Astrocyte (in vitro differentiated cells and primary cell): Measurements from ENCODE around the gene ATXN7L3. TPM values are rescaled to one million over a fixed set of nuclear protein-coding genes. Genes with fewer than 3 reads are reported as not detected.

Source experiments
- DNase-seq: peaks from one replicate; pipeline ENCODE4 v3.0.0-alpha.2; 2010; ENCODE audit warnings: low read depth
- FAIRE-seq: peaks from 2 replicates; lab custom pipeline; 2011; peaks lifted over from hg19 to GRCh38; lab: Jason Lieb, UNC
- H2AFZ ChIP-seq: 2 replicates; pipeline ENCODE4 v1.6.0; 2012; ENCODE audit warnings: low read depth, low read length, inconsistent platforms
- H3K27ac ChIP-seq: 2 replicates; pipeline ENCODE4 v1.5.1; 2011; ENCODE audit warnings: low read depth, low read length, inconsistent platforms
- H3K27me3 ChIP-seq: 2 replicates; pipeline ENCODE4 v1.6.0; 2011; ENCODE audit warnings: low read length, inconsistent platforms; ENCODE audit not compliant: insufficient read depth
- H3K36me3 ChIP-seq: 2 replicates; pipeline ENCODE4 v1.5.1; 2011; ENCODE audit warnings: low read length, inconsistent platforms; ENCODE audit not compliant: insufficient read depth
- H3K4me1 ChIP-seq: 2 replicates; pipeline ENCODE4 v1.5.1; 2011; ENCODE audit warnings: low read length, inconsistent platforms; ENCODE audit not compliant: insufficient read depth
- H3K4me2 ChIP-seq: 2 replicates; pipeline ENCODE4 v1.6.0; 2012; ENCODE audit warnings: low read length, inconsistent platforms
- H3K4me3 ChIP-seq: 2 replicates; pipeline ENCODE4 v1.5.1; 2011; ENCODE audit warnings: low read depth, mild to moderate bottlenecking, low read length, inconsistent platforms; ENCODE audit not compliant: insufficient read depth
- H3K79me2 ChIP-seq: 2 replicates; pipeline ENCODE4 v1.6.0; 2012; ENCODE audit warnings: mild to moderate bottlenecking, low read length, inconsistent platforms; ENCODE audit not compliant: insufficient read depth
- H3K9ac ChIP-seq: 2 replicates; pipeline ENCODE4 v1.6.0; 2012; ENCODE audit warnings: mild to moderate bottlenecking, low read length, inconsistent platforms
- H3K9me3 ChIP-seq: 2 replicates; pipeline ENCODE4 v1.5.1; 2012; ENCODE audit warnings: low read depth, mild to moderate bottlenecking, low read length, inconsistent platforms; ENCODE audit not compliant: insufficient read depth
- H4K20me1 ChIP-seq: 2 replicates; pipeline ENCODE4 v1.6.0; 2012; ENCODE audit warnings: low read length, inconsistent platforms; ENCODE audit not compliant: insufficient read depth
- H3K27ac Mint-ChIP-seq: one replicate; pipeline ENCODE4 v1.8.0; 2021; ENCODE audit warnings: mild to moderate bottlenecking, mixed read lengths; ENCODE audit not compliant: unreplicated experiment
- H3K27me3 Mint-ChIP-seq: one replicate; pipeline ENCODE4 v1.8.0; 2021; ENCODE audit warnings: low read depth, mixed read lengths; ENCODE audit not compliant: unreplicated experiment
- H3K36me3 Mint-ChIP-seq: one replicate; pipeline ENCODE4 v1.8.0; 2021; ENCODE audit warnings: low read depth, mixed read lengths; ENCODE audit not compliant: unreplicated experiment
- H3K4me1 Mint-ChIP-seq: one replicate; pipeline ENCODE4 v1.8.0; 2021; ENCODE audit warnings: low read depth, mixed read lengths; ENCODE audit not compliant: unreplicated experiment
- H3K4me3 Mint-ChIP-seq: one replicate; pipeline ENCODE4 v1.8.0; 2021; ENCODE audit warnings: mild to moderate bottlenecking, moderate library complexity, mixed read lengths; ENCODE audit not compliant: unreplicated experiment
- H3K9me3 Mint-ChIP-seq: one replicate; pipeline ENCODE4 v1.8.0; 2021; ENCODE audit warnings: mild to moderate bottlenecking, mixed read lengths; ENCODE audit not compliant: unreplicated experiment
- EZH2 ChIP-seq: IDR thresholded peaks from 2 replicates; pipeline ENCODE4 v1.6.1; 2012; ENCODE audit warnings: mild to moderate bottlenecking, low read length, inconsistent platforms; ENCODE audit not compliant: insufficient read depth
- total RNA-seq: library from RNA; stranded (reverse); gene quantifications from 2 replicates; pipeline ENCODE4 v1.2.1, GENCODE V29; 2021
- TF ChIP-seq, protein P1 (sequence below): IDR thresholded peaks from 2 replicates; pipeline ENCODE4 v1.5.1; 2011; ENCODE audit warnings: low read depth, mild to moderate bottlenecking, inconsistent platforms, low read length, moderate library complexity; ENCODE audit not compliant: insufficient read depth

The ATXN7L3 gene
- total RNA-seq, 1 donor from 2014 or later, result 87.0 TPM

DNA sequence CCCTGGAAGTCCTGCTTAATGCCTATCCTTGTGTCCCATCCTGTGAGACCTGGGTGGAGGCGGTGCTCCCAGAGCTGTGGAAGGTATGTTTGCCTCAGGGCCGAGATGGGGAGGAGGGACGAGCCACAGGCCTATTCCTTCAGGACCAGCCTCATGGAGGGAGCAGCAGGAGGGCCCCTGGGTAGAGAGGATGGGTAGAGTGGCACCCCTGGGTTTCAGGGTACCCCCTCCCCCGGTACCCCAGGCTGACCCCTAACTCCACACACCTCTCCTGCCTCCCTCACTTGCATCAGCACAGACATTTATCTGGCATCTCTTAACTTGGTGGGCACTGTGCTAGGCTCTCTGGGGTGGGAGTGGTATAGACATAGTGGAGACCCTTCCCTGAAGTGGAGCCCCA is 22.0 kb downstream of the ATXN7L3 start:
- H3K9ac ChIP-seq, result no peak overlapping the region
- H3K27ac ChIP-seq, result no peak overlapping the region
- no peaks in the 10 kb centered on the region for H3K27me3 ChIP-seq
- peaks cover 4% of the 10 kb centered on the region for H3K36me3 ChIP-seq
- H3K4me3 Mint-ChIP-seq, result no peak overlapping the region
- peaks cover 4% of the 10 kb centered on the region for H3K4me1 Mint-ChIP-seq
- no peak overlapping the region for H3K27ac Mint-ChIP-seq
- no peaks in the 10 kb centered on the region for H3K27me3 Mint-ChIP-seq
- H3K4me3 ChIP-seq, result no peak overlapping the region
- H4K20me1 ChIP-seq, result peaks cover 8% of the 10 kb centered on the region
- DNase-seq (no peak), FAIRE-seq (no peak)
- H3K79me2 ChIP-seq, result no peaks in the 10 kb centered on the region
- H3K9me3 ChIP-seq, result no peaks in the 10 kb centered on the region
- H3K36me3 Mint-ChIP-seq, result peaks cover 22% of the 10 kb centered on the region
- TF ChIP-seq, protein P1, sequence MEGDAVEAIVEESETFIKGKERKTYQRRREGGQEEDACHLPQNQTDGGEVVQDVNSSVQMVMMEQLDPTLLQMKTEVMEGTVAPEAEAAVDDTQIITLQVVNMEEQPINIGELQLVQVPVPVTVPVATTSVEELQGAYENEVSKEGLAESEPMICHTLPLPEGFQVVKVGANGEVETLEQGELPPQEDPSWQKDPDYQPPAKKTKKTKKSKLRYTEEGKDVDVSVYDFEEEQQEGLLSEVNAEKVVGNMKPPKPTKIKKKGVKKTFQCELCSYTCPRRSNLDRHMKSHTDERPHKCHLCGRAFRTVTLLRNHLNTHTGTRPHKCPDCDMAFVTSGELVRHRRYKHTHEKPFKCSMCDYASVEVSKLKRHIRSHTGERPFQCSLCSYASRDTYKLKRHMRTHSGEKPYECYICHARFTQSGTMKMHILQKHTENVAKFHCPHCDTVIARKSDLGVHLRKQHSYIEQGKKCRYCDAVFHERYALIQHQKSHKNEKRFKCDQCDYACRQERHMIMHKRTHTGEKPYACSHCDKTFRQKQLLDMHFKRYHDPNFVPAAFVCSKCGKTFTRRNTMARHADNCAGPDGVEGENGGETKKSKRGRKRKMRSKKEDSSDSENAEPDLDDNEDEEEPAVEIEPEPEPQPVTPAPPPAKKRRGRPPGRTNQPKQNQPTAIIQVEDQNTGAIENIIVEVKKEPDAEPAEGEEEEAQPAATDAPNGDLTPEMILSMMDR, result no peak
- no peaks in the 10 kb centered on the region for H3K9me3 Mint-ChIP-seq
- H3K4me1 ChIP-seq, result no peaks in the 10 kb centered on the region
- H3K4me2 ChIP-seq, result no peak overlapping the region
- no peak overlapping the region for H2AFZ ChIP-seq

GRCh38 chr17:44176671-44177501 is 22.8 kb downstream of the ATXN7L3 start:
- FAIRE-seq, result no peak

More at GRCh38 chr17:44176671-44177501, 22.8 kb downstream of the ATXN7L3 start:
- no peak for TF ChIP-seq EZH2
- TF ChIP-seq, protein P1, result no peak
- no peak overlapping the region for H3K4me3 ChIP-seq
- H3K27me3 ChIP-seq, result no peaks in the 10 kb centered on the region
- no peak overlapping the region for H3K27ac Mint-ChIP-seq
- H3K9me3 Mint-ChIP-seq, result no peaks in the 10 kb centered on the region
- H3K9me3 ChIP-seq, result no peaks in the 10 kb centered on the region
- H3K36me3 Mint-ChIP-seq, result peaks cover 18% of the 10 kb centered on the region
- no peak overlapping the region for H3K4me3 Mint-ChIP-seq
- H3K79me2 ChIP-seq, result no peaks in the 10 kb centered on the region
- peaks cover 3% of the 10 kb centered on the region for H3K36me3 ChIP-seq
- H3K4me1 ChIP-seq, result no peaks in the 10 kb centered on the region
- no peak overlapping the region for H3K4me2 ChIP-seq
- H3K27me3 Mint-ChIP-seq, result no peaks in the 10 kb centered on the region
- H3K9ac ChIP-seq, result no peak overlapping the region
- H3K4me1 Mint-ChIP-seq, result peaks cover 4% of the 10 kb centered on the region
- no peak for DNase-seq
- H2AFZ ChIP-seq, result no peak overlapping the region
- H4K20me1 ChIP-seq, result peaks cover 3% of the 10 kb centered on the region
- no peak overlapping the region for H3K27ac ChIP-seq
